HEK293 (cell line): ENCODE results near the gene MAP3K4.

Experiments
- CTCF ChIA-PET: fragments of 350-600 bp; formaldehyde crosslinking; extraction: SDS; loops from one replicate; lab custom pipeline; 2021; ENCODE audit warnings: antibody characterized with exemption; lab: Yijun Ruan, JAX
- POLR2A ChIA-PET: fragments of 300-600 bp; formaldehyde crosslinking; extraction: SDS; loops from one replicate; lab custom pipeline; 2020; ENCODE audit warnings: antibody characterized with exemption, inconsistent platforms; lab: Yijun Ruan, JAX
- H3K27ac ChIP-seq: fragments of 200-500 bp; sonication (Bioruptor generic); 2 replicates; pipeline ENCODE4 v1.5.1; 2014; ENCODE audit warnings: low read depth, low read length, control low read depth, inconsistent platforms; ENCODE audit errors: extremely low read depth
- H3K36me3 ChIP-seq, 2 experiments: fragments of 200-500 bp in 1 of 2; sonication (Bioruptor generic) in 1 of 2; 1 replicate in 1 of 2; 2 replicates in 1 of 2; pipeline ENCODE4 v1.5.1; 2014 to 2017; ENCODE audit warnings: inconsistent platforms in 2 of 2, low read length in 2 of 2; ENCODE audit not compliant: control insufficient read depth in 2 of 2, insufficient read depth in 1 of 2
- H3K4me1 ChIP-seq: fragments of 200-500 bp; sonication (Bioruptor generic); 2 replicates; pipeline ENCODE4 v1.5.1; 2014; ENCODE audit warnings: mild to moderate bottlenecking, low read length, inconsistent platforms; ENCODE audit not compliant: control insufficient read depth, insufficient read depth
- H3K4me3 ChIP-seq: 2 replicates; pipeline ENCODE4 v1.5.1; 2011; ENCODE audit warnings: low read depth, mild to moderate bottlenecking, control low read depth, low read length, moderate library complexity
- H3K9me3 ChIP-seq: fragments of 200-500 bp; sonication (Bioruptor generic); 2 replicates; pipeline ENCODE4 v1.5.1; 2014; ENCODE audit warnings: low read depth, low read length, inconsistent platforms; ENCODE audit not compliant: control insufficient read depth, insufficient read depth
- INSM2 ChIP-seq: fragments of 450-650 bp; formaldehyde crosslinking; IDR thresholded peaks from 2 replicates; pipeline ENCODE4 v1.5.1; 2016; ENCODE audit warnings: missing biosample characterization, missing genetic modification characterization
- PRDM2 ChIP-seq: fragments of 450-650 bp; formaldehyde crosslinking; IDR thresholded peaks from 2 replicates; pipeline ENCODE4 v1.5.1; 2016; ENCODE audit warnings: missing biosample characterization, missing genetic modification characterization, borderline replicate concordance
- SCRT1 ChIP-seq: fragments of 450-650 bp; formaldehyde crosslinking; IDR thresholded peaks from 2 replicates; pipeline ENCODE4 v1.5.1; 2016; ENCODE audit warnings: missing biosample characterization, missing genetic modification characterization, borderline replicate concordance
- ZBTB1 ChIP-seq: fragments of 450-650 bp; formaldehyde crosslinking; IDR thresholded peaks from 2 replicates; pipeline ENCODE4 v1.5.1; 2016; ENCODE audit warnings: missing biosample characterization, missing genetic modification characterization
- ZNF138 ChIP-seq: fragments of 450-650 bp; formaldehyde crosslinking; IDR thresholded peaks from 2 replicates; pipeline ENCODE4 v1.5.1; 2016; ENCODE audit warnings: missing biosample characterization, missing genetic modification characterization, borderline replicate concordance
- ZNF169 ChIP-seq: fragments of 450-650 bp; formaldehyde crosslinking; IDR thresholded peaks from 2 replicates; pipeline ENCODE4 v1.5.1; 2016; ENCODE audit warnings: missing biosample characterization, missing genetic modification characterization
- ZNF362 ChIP-seq: fragments of 450-650 bp; formaldehyde crosslinking; IDR thresholded peaks from 2 replicates; pipeline ENCODE4 v1.5.1; 2016; ENCODE audit warnings: missing biosample characterization, missing genetic modification characterization
- ZNF366 ChIP-seq: fragments of 450-650 bp; formaldehyde crosslinking; conservative IDR thresholded peaks from 2 replicates; pipeline ENCODE4 v1.5.1; 2016; ENCODE audit warnings: missing biosample characterization, missing genetic modification characterization
- ZNF426 ChIP-seq: fragments of 450-650 bp; formaldehyde crosslinking; IDR thresholded peaks from 2 replicates; pipeline ENCODE4 v1.5.1; 2017; ENCODE audit warnings: missing biosample characterization, missing genetic modification characterization, mild to moderate bottlenecking, inconsistent platforms, moderate library complexity
- ZNF580 ChIP-seq: fragments of 450-650 bp; formaldehyde crosslinking; IDR thresholded peaks from 2 replicates; pipeline ENCODE4 v1.5.1; 2016; ENCODE audit warnings: missing biosample characterization, missing genetic modification characterization
- ZNF623 ChIP-seq: fragments of 450-650 bp; formaldehyde crosslinking; IDR thresholded peaks from 2 replicates; pipeline ENCODE4 v1.5.1; 2016; ENCODE audit warnings: missing biosample characterization, missing genetic modification characterization
- ZNF660 ChIP-seq: fragments of 450-650 bp; IDR thresholded peaks from 2 replicates; pipeline ENCODE4 v1.5.1; 2018; ENCODE audit warnings: missing biosample characterization, mild to moderate bottlenecking, missing genetic modification characterization
- ZSCAN30 ChIP-seq: fragments of 450-650 bp; IDR thresholded peaks from 2 replicates; pipeline ENCODE4 v1.5.1; 2018; ENCODE audit warnings: missing biosample characterization, mild to moderate bottlenecking, missing genetic modification characterization, moderate library complexity
- TF ChIP-seq, protein P1 (sequence below): fragments of 450-650 bp; formaldehyde crosslinking; IDR thresholded peaks from 2 replicates; pipeline ENCODE4 v1.5.1; 2016; ENCODE audit warnings: missing biosample characterization, missing genetic modification characterization
- TF ChIP-seq, protein P2 (sequence below): fragments of 450-650 bp; formaldehyde crosslinking; IDR thresholded peaks from 2 replicates; pipeline ENCODE4 v1.5.1; 2016; ENCODE audit warnings: missing biosample characterization, missing genetic modification characterization

MAP3K4 gene

GRCh38 chr6:161107779-161108730 is 116.5 kb downstream of the MAP3K4 start:
- H3K36me3 ChIP-seq, result peaks cover 17 to 86% of the 10 kb centered on the region in 2 experiments
- no peak overlapping the region for H3K27ac ChIP-seq
- ChIA-PET CTCF (interaction anchor here (0.8 kb wide), 1 partner anchor 266 kb away, joined by 4 read pairs; no protein-coding TSS in a partner anchor), POLR2A (no interaction called here)
- TF ChIP-seq ZNF580 (tag by site-specific recombination), result no peak
- no peak for TF ChIP-seq PRDM2 (tag by site-specific recombination)
- no peak for TF ChIP-seq ZNF623 (tag by site-specific recombination)
- TF ChIP-seq, protein P1, sequence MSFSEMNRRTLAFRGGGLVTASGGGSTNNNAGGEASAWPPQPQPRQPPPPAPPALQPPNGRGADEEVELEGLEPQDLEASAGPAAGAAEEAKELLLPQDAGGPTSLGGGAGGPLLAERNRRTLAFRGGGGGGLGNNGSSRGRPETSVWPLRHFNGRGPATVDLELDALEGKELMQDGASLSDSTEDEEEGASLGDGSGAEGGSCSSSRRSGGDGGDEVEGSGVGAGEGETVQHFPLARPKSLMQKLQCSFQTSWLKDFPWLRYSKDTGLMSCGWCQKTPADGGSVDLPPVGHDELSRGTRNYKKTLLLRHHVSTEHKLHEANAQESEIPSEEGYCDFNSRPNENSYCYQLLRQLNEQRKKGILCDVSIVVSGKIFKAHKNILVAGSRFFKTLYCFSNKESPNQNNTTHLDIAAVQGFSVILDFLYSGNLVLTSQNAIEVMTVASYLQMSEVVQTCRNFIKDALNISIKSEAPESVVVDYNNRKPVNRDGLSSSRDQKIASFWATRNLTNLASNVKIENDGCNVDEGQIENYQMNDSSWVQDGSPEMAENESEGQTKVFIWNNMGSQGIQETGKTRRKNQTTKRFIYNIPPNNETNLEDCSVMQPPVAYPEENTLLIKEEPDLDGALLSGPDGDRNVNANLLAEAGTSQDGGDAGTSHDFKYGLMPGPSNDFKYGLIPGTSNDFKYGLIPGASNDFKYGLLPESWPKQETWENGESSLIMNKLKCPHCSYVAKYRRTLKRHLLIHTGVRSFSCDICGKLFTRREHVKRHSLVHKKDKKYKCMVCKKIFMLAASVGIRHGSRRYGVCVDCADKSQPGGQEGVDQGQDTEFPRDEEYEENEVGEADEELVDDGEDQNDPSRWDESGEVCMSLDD (tag by site-specific recombination), result no peak
- TF ChIP-seq ZNF138, result no peak
- H3K4me1 ChIP-seq, result no peaks in the 10 kb centered on the region
- no peak overlapping the region for H3K4me3 ChIP-seq
- H3K9me3 ChIP-seq, result no peaks in the 10 kb centered on the region

DNA sequence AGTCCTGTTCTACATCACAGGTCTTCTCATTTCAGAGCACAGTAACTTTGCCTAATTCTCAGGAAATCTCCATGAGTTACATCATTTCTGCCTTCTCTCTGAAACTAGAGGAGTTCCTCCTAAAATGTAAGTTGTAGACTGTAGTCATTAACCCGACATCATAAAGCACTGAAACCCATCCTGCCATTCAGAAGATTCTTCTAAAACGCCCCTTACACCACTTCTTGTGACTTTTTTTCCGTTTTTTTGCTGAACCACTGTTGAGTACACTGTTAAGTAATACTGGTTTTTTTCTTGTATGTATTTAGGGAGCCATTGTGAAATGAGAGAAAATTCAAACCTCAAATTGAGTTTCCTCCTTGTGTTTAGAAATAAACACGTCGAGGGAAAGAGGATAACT is 117.3 kb downstream of the MAP3K4 start:
- H3K36me3 ChIP-seq, result peaks cover 13 to 84% of the 10 kb centered on the region in 2 experiments
- no peak overlapping the region for H3K27ac ChIP-seq
- POLR2A ChIA-PET, result no interaction called here
- CTCF ChIA-PET, result interaction anchor here (0.6 kb wide), 1 partner anchor 9 kb away, joined by 5 read pairs; no protein-coding TSS in a partner anchor
- no peaks in the 10 kb centered on the region for H3K4me1 ChIP-seq
- no peaks in the 10 kb centered on the region for H3K9me3 ChIP-seq
- TF ChIP-seq ZSCAN30 (no peak), ZNF366 (tag by site-specific recombination) (no peak), ZNF580 (tag by site-specific recombination) (no peak), ZNF426 (tag by site-specific recombination) (no peak), ZNF362 (no peak), ZNF660 (tag by site-specific recombination) (no peak), INSM2 (tag by site-specific recombination) (no peak), ZBTB1 (tag by site-specific recombination) (no peak), ZNF169 (tag by site-specific recombination) (no peak), SCRT1 (tag by site-specific recombination) (no peak)
- TF ChIP-seq, protein P2, sequence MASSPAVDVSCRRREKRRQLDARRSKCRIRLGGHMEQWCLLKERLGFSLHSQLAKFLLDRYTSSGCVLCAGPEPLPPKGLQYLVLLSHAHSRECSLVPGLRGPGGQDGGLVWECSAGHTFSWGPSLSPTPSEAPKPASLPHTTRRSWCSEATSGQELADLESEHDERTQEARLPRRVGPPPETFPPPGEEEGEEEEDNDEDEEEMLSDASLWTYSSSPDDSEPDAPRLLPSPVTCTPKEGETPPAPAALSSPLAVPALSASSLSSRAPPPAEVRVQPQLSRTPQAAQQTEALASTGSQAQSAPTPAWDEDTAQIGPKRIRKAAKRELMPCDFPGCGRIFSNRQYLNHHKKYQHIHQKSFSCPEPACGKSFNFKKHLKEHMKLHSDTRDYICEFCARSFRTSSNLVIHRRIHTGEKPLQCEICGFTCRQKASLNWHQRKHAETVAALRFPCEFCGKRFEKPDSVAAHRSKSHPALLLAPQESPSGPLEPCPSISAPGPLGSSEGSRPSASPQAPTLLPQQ, result no peak
- no peak overlapping the region for H3K4me3 ChIP-seq
